Measurements from ENCODE around the gene DNAJC15. TPM values are rescaled to one million over a fixed set of nuclear protein-coding genes. Genes with fewer than 3 reads are reported as not detected.

The DNAJC15 gene
- total RNA-seq, 1 donor from 2014 or later: 4.2 TPM

- no peak for DNase-seq (ENCODE audit: low read depth in 2 of 2)
Measured at GRCh38 chr13:43124490-43124889, 101.1 kb downstream of the DNAJC15 start.

- no peak for DNase-seq (ENCODE audit: low read depth in 2 of 2)
Measured at GRCh38 chr13:43126420-43126819, 103.0 kb downstream of the DNAJC15 start.

- no peak for DNase-seq (ENCODE audit: low read depth in 2 of 2)
Measured at GRCh38 chr13:43127103-43127798, 103.9 kb downstream of the DNAJC15 start.

GRCh38 chr13:43127827-43128226 lies 104.4 kb downstream of the DNAJC15 start:
- DNase-seq (ENCODE audit: low read depth in 2 of 2): no peak

- no peak for DNase-seq (ENCODE audit: low read depth in 2 of 2)
Measured at GRCh38 chr13:43128504-43128961, 105.1 kb downstream of the DNAJC15 start.

GRCh38 chr13:43129066-43129465 lies 105.7 kb downstream of the DNAJC15 start:
- no peak for DNase-seq (ENCODE audit: low read depth in 2 of 2)

- no peak for DNase-seq (ENCODE audit: low read depth in 2 of 2)
Measured at GRCh38 chr13:43129511-43130110, 106.2 kb downstream of the DNAJC15 start.

GRCh38 chr13:43132257-43132656 lies 108.9 kb downstream of the DNAJC15 start:
- peak; percentile 34 to 50 for DNase-seq (ENCODE audit: low read depth in 2 of 2)

GRCh38 chr13:43132911-43133310 lies 109.5 kb downstream of the DNAJC15 start:
- no peak for DNase-seq (ENCODE audit: low read depth in 2 of 2)

GRCh38 chr13:43133792-43134191 lies 110.4 kb downstream of the DNAJC15 start:
- no peak for DNase-seq (ENCODE audit: low read depth in 2 of 2)

- no peak for DNase-seq (ENCODE audit: low read depth in 2 of 2)
Measured at GRCh38 chr13:43134868-43135267, 111.5 kb downstream of the DNAJC15 start.

- DNase-seq (ENCODE audit: low read depth in 2 of 2): no peak
Measured at GRCh38 chr13:43135516-43135915, 112.1 kb downstream of the DNAJC15 start.

- DNase-seq (ENCODE audit: low read depth in 2 of 2): no peak
Measured at GRCh38 chr13:43136920-43137575, 113.7 kb downstream of the DNAJC15 start.

GRCh38 chr13:43139211-43139610 lies 115.8 kb downstream of the DNAJC15 start:
- no peak for DNase-seq (ENCODE audit: low read depth in 2 of 2)

GRCh38 chr13:43139921-43140320 lies 116.5 kb downstream of the DNAJC15 start:
- DNase-seq (ENCODE audit: low read depth in 2 of 2): no peak

- DNase-seq (ENCODE audit: low read depth in 2 of 2): no peak
Measured at GRCh38 chr13:43140985-43141384, 117.6 kb downstream of the DNAJC15 start.

GRCh38 chr13:43141685-43142084 lies 118.3 kb downstream of the DNAJC15 start:
- DNase-seq (ENCODE audit: low read depth in 2 of 2): no peak

GRCh38 chr13:43143591-43143990 lies 120.2 kb downstream of the DNAJC15 start:
- no peak for DNase-seq (ENCODE audit: low read depth in 2 of 2)

- no peak for DNase-seq (ENCODE audit: low read depth in 2 of 2)
Measured at GRCh38 chr13:43145534-43146196, 122.3 kb downstream of the DNAJC15 start.

GRCh38 chr13:43146400-43146799 lies 123.0 kb downstream of the DNAJC15 start:
- no peak for DNase-seq (ENCODE audit: low read depth in 2 of 2)

- DNase-seq (ENCODE audit: low read depth in 2 of 2): no peak
Measured at GRCh38 chr13:43150369-43151207, 127.2 kb downstream of the DNAJC15 start.

All from lung microvascular endothelial cell (primary cell).